ENCODE measurements around the gene SLC39A11. TPM values are rescaled to one million over a fixed set of nuclear protein-coding genes. Genes with fewer than 3 reads are reported as not detected.
"Not testable (repeated sequence)": the region's sequence is repeated elsewhere in the genome, so short reads cannot be mapped to it uniquely, and the experiment has no call there.

The SLC39A11 gene
- total RNA-seq, 1 experiment from 2014 or later = 7.6 TPM

GRCh38 chr17:72795941-72796340 lies 296.5 kb downstream of the SLC39A11 start:
- DNase-seq (ENCODE audit: low read depth) = no peak

GRCh38 chr17:72794152-72794551 lies 298.3 kb downstream of the SLC39A11 start:
- no peak for DNase-seq (ENCODE audit: low read depth)

GRCh38 chr17:72792771-72793170 lies 299.7 kb downstream of the SLC39A11 start:
- DNase-seq (ENCODE audit: low read depth) = no peak

GRCh38 chr17:72790190-72790589 lies 302.3 kb downstream of the SLC39A11 start:
- no peak for DNase-seq (ENCODE audit: low read depth)

- no peak for DNase-seq (ENCODE audit: low read depth)
These were observed 302.8 kb downstream of the SLC39A11 start for GRCh38 chr17:72789711-72790110.

- DNase-seq (ENCODE audit: low read depth) = peak; percentile 62
These were observed 303.4 kb downstream of the SLC39A11 start for GRCh38 chr17:72788950-72789585.

GRCh38 chr17:72786209-72786608 lies 306.3 kb downstream of the SLC39A11 start:
- DNase-seq (ENCODE audit: low read depth) = no peak

- no peak for DNase-seq (ENCODE audit: low read depth)
These were observed 309.3 kb downstream of the SLC39A11 start for GRCh38 chr17:72782985-72783701.

GRCh38 chr17:72782437-72782836 lies 310.1 kb downstream of the SLC39A11 start:
- not testable (repeated sequence) for DNase-seq (ENCODE audit: low read depth)

- DNase-seq (ENCODE audit: low read depth) = no peak
These were observed 314.0 kb downstream of the SLC39A11 start for GRCh38 chr17:72778169-72779151.

GRCh38 chr17:72775919-72776318 lies 316.6 kb downstream of the SLC39A11 start:
- no peak for DNase-seq (ENCODE audit: low read depth)

GRCh38 chr17:72775237-72775636 lies 317.3 kb downstream of the SLC39A11 start:
- no peak for DNase-seq (ENCODE audit: low read depth)

- DNase-seq (ENCODE audit: low read depth) = no peak
These were observed 318.3 kb downstream of the SLC39A11 start for GRCh38 chr17:72774236-72774635.

GRCh38 chr17:72773225-72773624 lies 319.3 kb downstream of the SLC39A11 start:
- DNase-seq (ENCODE audit: low read depth) = not testable (repeated sequence)

- no peak for DNase-seq (ENCODE audit: low read depth)
These were observed 320.1 kb downstream of the SLC39A11 start for GRCh38 chr17:72772331-72772821.

- no peak for DNase-seq (ENCODE audit: low read depth)
These were observed 320.8 kb downstream of the SLC39A11 start for GRCh38 chr17:72771734-72772133.

- no peak for DNase-seq (ENCODE audit: low read depth)
These were observed 325.6 kb downstream of the SLC39A11 start for GRCh38 chr17:72766761-72767356.

GRCh38 chr17:72765368-72766153 lies 326.9 kb downstream of the SLC39A11 start:
- DNase-seq (ENCODE audit: low read depth) = no peak

- peak; percentile 77 for DNase-seq (ENCODE audit: low read depth)
These were observed 327.9 kb downstream of the SLC39A11 start for GRCh38 chr17:72764632-72765041.

GRCh38 chr17:72763981-72764380 lies 328.5 kb downstream of the SLC39A11 start:
- no peak for DNase-seq (ENCODE audit: low read depth)
